GM18861 (cell line): ENCODE data around the gene GPR183.

ENCODE experiments used
- ATAC-seq: cut with Tn5 transposase; IDR thresholded peaks from one replicate; pipeline ENCODE4 v1.9.1; 2021; ENCODE audit not compliant: unreplicated experiment

GPR183 gene

GRCh38 chr13:99272481-99272880 lies 34.7 kb downstream of the GPR183 start:
- ATAC-seq: no peak

- no peak for ATAC-seq
Measured at GRCh38 chr13:99271249-99271648, 36.0 kb downstream of the GPR183 start.

- no peak for ATAC-seq
Measured at GRCh38 chr13:99270518-99270917, 36.7 kb downstream of the GPR183 start.

GRCh38 chr13:99269627-99270241 lies 37.5 kb downstream of the GPR183 start:
- ATAC-seq: peak; percentile 67

GRCh38 chr13:99268822-99269221 lies 38.4 kb downstream of the GPR183 start:
- no peak for ATAC-seq

GRCh38 chr13:99267927-99268326 lies 39.3 kb downstream of the GPR183 start:
- ATAC-seq: no peak

GRCh38 chr13:99266827-99267226 lies 40.4 kb downstream of the GPR183 start:
- no peak for ATAC-seq

GRCh38 chr13:99265821-99266426 lies 41.3 kb downstream of the GPR183 start:
- no peak for ATAC-seq

- ATAC-seq: no peak
Measured at GRCh38 chr13:99265162-99265800, 41.9 kb downstream of the GPR183 start.

- no peak for ATAC-seq
Measured at GRCh38 chr13:99264051-99264450, 43.1 kb downstream of the GPR183 start.

GRCh38 chr13:99263126-99263785 lies 43.9 kb downstream of the GPR183 start:
- ATAC-seq: no peak

- ATAC-seq: no peak
Measured at GRCh38 chr13:99261059-99261458, 46.1 kb downstream of the GPR183 start.

- ATAC-seq: no peak
Measured at GRCh38 chr13:99260216-99260615, 47.0 kb downstream of the GPR183 start.

- peak; percentile 53 for ATAC-seq
Measured at GRCh38 chr13:99258946-99259345, 48.3 kb downstream of the GPR183 start.

GRCh38 chr13:99258210-99258860 lies 48.9 kb downstream of the GPR183 start, which contains the start of gene GPR18:
Gene GPR18, minus strand, starts transcription at chr13:99258379. Its CDS starts 2,507 bp downstream, at chr13:99255872.
- peak; percentile 91 for ATAC-seq

GRCh38 chr13:99257291-99257690 lies 49.9 kb downstream of the GPR183 start:
- no peak for ATAC-seq

GRCh38 chr13:99256709-99257108 lies 50.5 kb downstream of the GPR183 start:
- ATAC-seq: no peak

GRCh38 chr13:99256283-99256682 lies 50.9 kb downstream of the GPR183 start:
- ATAC-seq: no peak

GRCh38 chr13:99255271-99255670 lies 51.9 kb downstream of the GPR183 start:
- ATAC-seq: no peak

GRCh38 chr13:99254830-99255229 lies 52.4 kb downstream of the GPR183 start:
- ATAC-seq: no peak

GRCh38 chr13:99251921-99252320 lies 55.3 kb downstream of the GPR183 start:
- no peak for ATAC-seq
